NB4 (cell line): ENCODE data around the gene LMTK2.

Experiments used
- POLR2A ChIP-seq: IDR thresholded peaks from 2 replicates; pipeline ENCODE4 v1.6.1; 2011; ENCODE audit warnings: mild to moderate bottlenecking; ENCODE audit not compliant: insufficient read length; ENCODE audit errors: extremely low read depth
- TF ChIP-seq, protein P1 (sequence below): IDR thresholded peaks from one replicate; pipeline ENCODE4 v1.5.1; 2012; ENCODE audit warnings: low read depth, low read length

DNA sequence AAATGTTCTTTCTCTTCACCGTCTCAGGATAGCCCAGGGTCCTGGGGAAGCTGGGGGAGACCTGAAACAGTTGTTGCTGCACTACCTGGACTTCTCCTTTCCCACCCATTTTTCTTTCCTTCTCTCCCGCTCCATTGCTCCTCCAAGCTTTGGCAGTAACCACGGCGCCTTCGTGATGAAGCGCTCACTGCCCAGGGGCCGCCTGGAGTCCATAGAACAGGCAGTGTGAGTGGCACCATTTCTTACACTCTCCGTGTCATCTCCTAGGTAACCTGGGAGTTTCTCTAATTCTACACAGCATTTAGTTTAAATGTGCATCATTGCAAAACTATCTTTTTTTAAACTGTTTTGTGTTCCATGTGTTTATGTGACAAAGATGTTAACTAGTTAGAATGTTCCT lies 64.3 kb downstream of the LMTK2 start:
- no peak for TF ChIP-seq POLR2A
- TF ChIP-seq, protein P1, sequence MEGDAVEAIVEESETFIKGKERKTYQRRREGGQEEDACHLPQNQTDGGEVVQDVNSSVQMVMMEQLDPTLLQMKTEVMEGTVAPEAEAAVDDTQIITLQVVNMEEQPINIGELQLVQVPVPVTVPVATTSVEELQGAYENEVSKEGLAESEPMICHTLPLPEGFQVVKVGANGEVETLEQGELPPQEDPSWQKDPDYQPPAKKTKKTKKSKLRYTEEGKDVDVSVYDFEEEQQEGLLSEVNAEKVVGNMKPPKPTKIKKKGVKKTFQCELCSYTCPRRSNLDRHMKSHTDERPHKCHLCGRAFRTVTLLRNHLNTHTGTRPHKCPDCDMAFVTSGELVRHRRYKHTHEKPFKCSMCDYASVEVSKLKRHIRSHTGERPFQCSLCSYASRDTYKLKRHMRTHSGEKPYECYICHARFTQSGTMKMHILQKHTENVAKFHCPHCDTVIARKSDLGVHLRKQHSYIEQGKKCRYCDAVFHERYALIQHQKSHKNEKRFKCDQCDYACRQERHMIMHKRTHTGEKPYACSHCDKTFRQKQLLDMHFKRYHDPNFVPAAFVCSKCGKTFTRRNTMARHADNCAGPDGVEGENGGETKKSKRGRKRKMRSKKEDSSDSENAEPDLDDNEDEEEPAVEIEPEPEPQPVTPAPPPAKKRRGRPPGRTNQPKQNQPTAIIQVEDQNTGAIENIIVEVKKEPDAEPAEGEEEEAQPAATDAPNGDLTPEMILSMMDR = no peak
